Stimulated activated CD4-positive, alpha-beta T cell treated with anti-CD3 and anti-CD28 coated beads, Interleukin-1b, Interleukin-23, amount 100 ng/mL, for 4 hours (primary cell): Measurements from ENCODE around the gene CUEDC2.

Experiments used
- DNase-seq, 2 donors: peaks; one replicate each; pipeline ENCODE4 v3.0.0-alpha.2; 2020; ENCODE audit warnings: low read depth in 2 of 2

Gene CUEDC2

GRCh38 chr10:102396730-102397151 lies 35.6 kb downstream of the CUEDC2 start:
- DNase-seq = no peak

GRCh38 chr10:102396317-102396650 lies 36.1 kb downstream of the CUEDC2 start:
- DNase-seq = no peak

GRCh38 chr10:102395400-102396316 lies 36.7 kb downstream of the CUEDC2 start, which contains the start of gene NFKB2:
Gene NFKB2, plus strand, starts transcription at chr10:102395705. Its CDS starts 255 bp downstream, at chr10:102395960.
- peak; percentile 93 to 94 for DNase-seq

- DNase-seq = peak in 1 of 2 donors; percentile 51
These were observed 37.5 kb downstream of the CUEDC2 start for GRCh38 chr10:102394801-102395399.

GRCh38 chr10:102394079-102394800 lies 38.1 kb downstream of the CUEDC2 start:
- DNase-seq = peak; percentile 96 to 98

GRCh38 chr10:102393411-102394078 lies 38.8 kb downstream of the CUEDC2 start:
- DNase-seq = no peak

DNA sequence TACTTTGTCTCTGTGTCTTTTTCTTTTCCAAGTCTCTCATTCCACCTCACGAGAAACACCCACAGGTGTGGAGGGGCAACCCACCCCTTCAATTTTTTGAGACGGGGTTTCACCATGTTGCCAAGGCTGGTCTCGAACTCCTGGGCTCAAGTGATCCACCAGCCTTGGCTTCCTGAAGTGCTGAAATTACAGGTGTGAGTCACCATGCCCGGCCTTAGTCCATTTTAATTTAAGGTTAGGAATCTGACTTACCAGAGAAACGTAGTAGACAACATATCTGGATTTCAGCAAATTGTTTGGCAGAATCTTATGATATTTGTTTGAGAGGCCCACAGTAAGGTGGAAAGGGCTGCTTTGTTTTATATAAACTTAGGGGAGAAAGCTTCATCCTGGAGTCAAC lies 40.1 kb downstream of the CUEDC2 start:
- no peak for DNase-seq

GRCh38 chr10:102389894-102390293 lies 42.5 kb downstream of the CUEDC2 start:
- no peak for DNase-seq

GRCh38 chr10:102384606-102385429 lies 47.6 kb downstream of the CUEDC2 start:
- no peak for DNase-seq

- no peak for DNase-seq
These were observed 48.3 kb downstream of the CUEDC2 start for GRCh38 chr10:102384053-102384452.

GRCh38 chr10:102382871-102383270 lies 49.5 kb downstream of the CUEDC2 start:
- no peak for DNase-seq

- DNase-seq = no peak
These were observed 50.4 kb downstream of the CUEDC2 start for GRCh38 chr10:102381983-102382382.

DNA sequence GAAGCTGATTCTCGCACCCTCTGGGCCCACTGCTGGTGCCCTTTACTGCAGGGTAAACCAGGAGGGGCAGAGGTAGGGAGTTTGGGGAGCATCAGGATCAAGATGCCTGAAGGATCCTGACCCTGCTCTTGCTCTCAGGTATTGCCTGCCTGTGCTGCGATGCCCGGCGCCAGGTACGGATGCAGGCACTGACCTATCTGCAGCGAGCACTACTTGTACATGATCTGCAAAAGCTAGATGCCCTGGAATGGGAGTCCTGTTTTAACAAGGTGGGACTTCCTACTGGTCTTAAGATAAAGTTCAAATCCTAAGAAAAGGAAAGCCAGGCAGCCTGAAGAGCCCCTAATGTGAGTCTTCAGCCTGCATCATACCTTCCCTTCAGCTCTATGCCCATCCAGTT lies 53.0 kb downstream of the CUEDC2 start:
- no peak for DNase-seq

DNA sequence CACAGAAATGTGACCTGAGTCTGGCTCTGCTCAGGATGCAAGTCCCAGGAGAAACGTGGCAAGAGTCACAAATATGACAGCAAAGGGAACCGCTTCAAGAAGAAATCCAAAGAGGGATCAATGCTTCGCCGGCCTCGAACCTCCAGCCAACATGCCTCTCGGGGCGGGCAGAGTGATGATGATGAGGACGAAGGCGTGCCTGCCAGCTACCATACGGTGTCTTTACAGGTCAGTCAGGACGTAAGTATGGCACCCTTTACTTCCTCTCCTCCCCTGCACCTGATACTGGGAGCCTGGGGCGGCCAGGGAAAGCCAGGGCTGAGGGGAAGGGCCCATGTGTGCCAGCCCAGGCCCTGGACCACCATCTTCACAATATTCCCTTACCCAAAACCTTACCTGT lies 55.5 kb downstream of the CUEDC2 start:
- DNase-seq = no peak

DNA sequence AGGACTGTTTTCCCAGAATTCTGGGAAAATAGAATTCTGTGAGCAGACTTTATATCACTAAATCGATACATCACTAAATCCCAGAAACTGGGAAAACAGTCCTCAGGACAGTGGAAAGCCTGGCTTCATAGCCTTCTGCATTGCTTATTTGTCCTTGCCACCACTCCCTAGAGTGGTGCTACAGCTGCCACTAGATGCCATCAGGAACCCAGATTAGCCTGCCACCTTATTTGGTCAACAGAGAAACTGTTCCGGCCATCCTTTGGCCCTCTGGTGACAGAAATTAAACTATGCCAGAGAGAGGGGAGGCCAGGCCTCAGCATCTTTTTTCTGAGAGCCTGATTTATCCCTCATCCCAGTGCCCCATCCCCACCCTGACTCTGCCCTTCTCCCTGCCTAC lies 56.5 kb downstream of the CUEDC2 start:
- no peak for DNase-seq

- no peak for DNase-seq
These were observed 57.1 kb downstream of the CUEDC2 start for GRCh38 chr10:102375250-102375649.
